Type B pancreatic cell (in vitro differentiated cells): ENCODE data around the gene TEK. TPM values are rescaled to one million over a fixed set of nuclear protein-coding genes. Genes with fewer than 3 reads are reported as not detected.
A peak's percentile ranks its signal among the peaks of the same experiment; 100 is the strongest.

Source experiments
- DNase-seq: peaks from one replicate; pipeline ENCODE4 v3.0.0; 2021; ENCODE audit warnings: mixed read lengths; ENCODE audit not compliant: unreplicated experiment; ENCODE audit errors: extremely low spot score
- H3K27ac Mint-ChIP-seq: 2 replicates; pipeline ENCODE4 v1.8.0; 2021; ENCODE audit warnings: mild to moderate bottlenecking, mixed read lengths
- H3K27me3 Mint-ChIP-seq: 2 replicates; pipeline ENCODE4 v1.8.0; 2021; ENCODE audit warnings: mixed read lengths
- H3K36me3 Mint-ChIP-seq: 2 replicates; pipeline ENCODE4 v1.8.0; 2021; ENCODE audit warnings: mixed read lengths
- H3K4me1 Mint-ChIP-seq: one replicate; pipeline ENCODE4 v1.8.0; 2021; ENCODE audit warnings: mixed read lengths; ENCODE audit not compliant: unreplicated experiment
- H3K4me3 Mint-ChIP-seq: 2 replicates; pipeline ENCODE4 v1.8.0; 2021; ENCODE audit warnings: mild to moderate bottlenecking, mixed read lengths
- H3K9me3 Mint-ChIP-seq: 2 replicates; pipeline ENCODE4 v1.8.0; 2021; ENCODE audit warnings: mixed read lengths
- CTCF ChIP-seq: fragments of 200-600 bp; sonication (generic); conservative IDR thresholded peaks from 2 replicates; pipeline ENCODE4 v1.5.0; 2021; ENCODE audit warnings: antibody characterized with exemption, mild to moderate bottlenecking
- total RNA-seq: library from RNA; stranded (reverse); gene quantifications from 2 replicates; pipeline ENCODE4 v1.2.1, GENCODE V29; 2021; ENCODE audit warnings: low replicate concordance

TEK gene
- total RNA-seq, 1 donor from 2014 or later: 0.63 TPM

- Mint-ChIP-seq H3K4me1 (no peaks in the 10 kb centered on the region), H3K9me3 (no peaks in the 10 kb centered on the region), H3K27ac (no peak overlapping the region), H3K36me3 (no peaks in the 10 kb centered on the region), H3K4me3 (no peak overlapping the region), H3K27me3 (no peaks in the 10 kb centered on the region)
- no peak for DNase-seq
- TF ChIP-seq CTCF: no peak
These were observed 164.2 kb downstream of the TEK start for GRCh38 chr9:27273186-27273585.

GRCh38 chr9:27276193-27277030 is 167.4 kb downstream of the TEK start:
- DNase-seq: no peak
- no peaks in the 10 kb centered on the region for H3K9me3 Mint-ChIP-seq
- no peaks in the 10 kb centered on the region for H3K36me3 Mint-ChIP-seq
- no peaks in the 10 kb centered on the region for H3K4me1 Mint-ChIP-seq
- TF ChIP-seq CTCF: peak; percentile 88
- peak overlapping the region; percentile 11 for H3K4me3 Mint-ChIP-seq
- H3K27ac Mint-ChIP-seq: no peak overlapping the region
- H3K27me3 Mint-ChIP-seq: no peaks in the 10 kb centered on the region

GRCh38 chr9:27278374-27278773 is 169.3 kb downstream of the TEK start:
- no peak for DNase-seq
- H3K9me3 Mint-ChIP-seq: no peaks in the 10 kb centered on the region
- H3K27ac Mint-ChIP-seq: no peak overlapping the region
- no peaks in the 10 kb centered on the region for H3K27me3 Mint-ChIP-seq
- no peaks in the 10 kb centered on the region for H3K4me1 Mint-ChIP-seq
- H3K36me3 Mint-ChIP-seq: no peaks in the 10 kb centered on the region
- no peak overlapping the region for H3K4me3 Mint-ChIP-seq
- no peak for TF ChIP-seq CTCF

- no peaks in the 10 kb centered on the region for H3K27me3 Mint-ChIP-seq
- no peak overlapping the region for H3K4me3 Mint-ChIP-seq
- H3K9me3 Mint-ChIP-seq: no peaks in the 10 kb centered on the region
- no peaks in the 10 kb centered on the region for H3K4me1 Mint-ChIP-seq
- H3K27ac Mint-ChIP-seq: no peak overlapping the region
- DNase-seq: no peak
- H3K36me3 Mint-ChIP-seq: no peaks in the 10 kb centered on the region
- TF ChIP-seq CTCF: no peak
These were observed 170.6 kb downstream of the TEK start for GRCh38 chr9:27279611-27280010.

Other genes starting within 250 kb of the TEK start
- gene CAAP1, start 216.4 kb upstream of the TEK start, total RNA-seq: 18.2 and 20.2 TPM in 2 replicates
- 29.3 and 32.5 TPM in 2 replicates for gene PLAA, start 162.0 kb upstream of the TEK start, total RNA-seq
- gene IFT74, start 152.8 kb upstream of the TEK start, total RNA-seq: 15.5 and 19.3 TPM in 2 replicates
- gene LRRC19, start 103.6 kb upstream of the TEK start, total RNA-seq: 0.29 and 0.74 TPM in 2 replicates
- 1.1 TPM in 1 of 2 replicates, not detected in the other for gene EQTN, start 187.9 kb downstream of the TEK start, total RNA-seq